HFFc6 (cell line): ENCODE results near the gene TDRD9. TPM values are rescaled to one million over a fixed set of nuclear protein-coding genes. Genes with fewer than 3 reads are reported as not detected.
"Not testable (repeated sequence)": the region's sequence is repeated elsewhere in the genome, so short reads cannot be mapped to it uniquely, and the experiment has no call there.

ENCODE experiments used
- DNase-seq: peaks from one replicate; pipeline ENCODE4 v3.0.0-alpha.2; 2018
- H3K27ac Mint-ChIP-seq: 2 replicates; pipeline ENCODE4 v1.8.0; 2020; ENCODE audit warnings: mild to moderate bottlenecking, mixed read lengths
- H3K27me3 Mint-ChIP-seq: 2 replicates; pipeline ENCODE4 v1.8.0; 2021; ENCODE audit warnings: mild to moderate bottlenecking, moderate library complexity, mixed read lengths; ENCODE audit not compliant: insufficient read depth
- H3K36me3 Mint-ChIP-seq: 2 replicates; pipeline ENCODE4 v1.8.0; 2021; ENCODE audit warnings: low read depth, mixed read lengths
- H3K4me1 Mint-ChIP-seq: 2 replicates; pipeline ENCODE4 v1.8.0; 2020; ENCODE audit warnings: low read depth, mixed read lengths
- H3K4me3 Mint-ChIP-seq: 2 replicates; pipeline ENCODE4 v1.8.0; 2020; ENCODE audit warnings: mild to moderate bottlenecking, moderate library complexity, mixed read lengths
- H3K9me3 Mint-ChIP-seq: 2 replicates; pipeline ENCODE4 v1.8.0; 2020; ENCODE audit warnings: mild to moderate bottlenecking, mixed read lengths
- CTCF ChIP-seq: fragments of 200-600 bp; sonication (generic); IDR thresholded peaks from 2 replicates; pipeline ENCODE4 v1.5.0; 2021; ENCODE audit warnings: antibody characterized with exemption, mild to moderate bottlenecking
- total RNA-seq, 6 experiments: library from RNA; stranded (reverse); fragmentation: NEBNext Ultra II Directional; extraction: Animal tissue kit (Norgen Biotek cat#: 25700); gene quantifications; 2 replicates in 1 of 6; 3 replicates in 5 of 6; pipeline ENCODE4 v1.2.3, GENCODE V29; 2021

The TDRD9 gene
- total RNA-seq, 6 experiments from 2014 or later: not detected

- Mint-ChIP-seq H3K4me1 (no peaks in the 10 kb centered on the region), H3K36me3 (no peaks in the 10 kb centered on the region), H3K9me3 (no peaks in the 10 kb centered on the region), H3K27me3 (peaks cover 25% of the 10 kb centered on the region), H3K4me3 (no peak overlapping the region), H3K27ac (no peak overlapping the region)
- DNase-seq: no peak
- peak; percentile 31; the same call in 1 of the 2 replicates for TF ChIP-seq CTCF
These were observed 41.7 kb upstream of the TDRD9 start for GRCh38 chr14:103886304-103887169.

GRCh38 chr14:103887170-103887501 lies 41.1 kb upstream of the TDRD9 start:
- H3K4me1 Mint-ChIP-seq: no peaks in the 10 kb centered on the region
- peaks cover 23% of the 10 kb centered on the region for H3K27me3 Mint-ChIP-seq
- no peaks in the 10 kb centered on the region for H3K9me3 Mint-ChIP-seq
- H3K4me3 Mint-ChIP-seq: no peak overlapping the region
- no peak for TF ChIP-seq CTCF
- H3K36me3 Mint-ChIP-seq: no peaks in the 10 kb centered on the region
- DNase-seq: no peak
- no peak overlapping the region for H3K27ac Mint-ChIP-seq

- Mint-ChIP-seq H3K4me3 (no peak overlapping the region), H3K36me3 (no peaks in the 10 kb centered on the region), H3K27me3 (peaks cover 20% of the 10 kb centered on the region), H3K9me3 (no peaks in the 10 kb centered on the region), H3K4me1 (no peaks in the 10 kb centered on the region), H3K27ac (no peak overlapping the region)
- no peak for TF ChIP-seq CTCF
- DNase-seq: no peak
These were observed 40.6 kb upstream of the TDRD9 start for GRCh38 chr14:103887557-103888115.

- not testable (repeated sequence) for H3K4me3 Mint-ChIP-seq, DNase-seq, H3K9me3 Mint-ChIP-seq, H3K36me3 Mint-ChIP-seq, H3K4me1 Mint-ChIP-seq, H3K27ac Mint-ChIP-seq
- H3K27me3 Mint-ChIP-seq: peaks cover 21% of the 10 kb centered on the region
These were observed 39.3 kb upstream of the TDRD9 start for GRCh38 chr14:103889002-103889312.

- H3K9me3 Mint-ChIP-seq: no peaks in the 10 kb centered on the region
- TF ChIP-seq CTCF: no peak
- peaks cover 18% of the 10 kb centered on the region for H3K27me3 Mint-ChIP-seq
- H3K4me3 Mint-ChIP-seq: no peak overlapping the region
- H3K36me3 Mint-ChIP-seq: no peaks in the 10 kb centered on the region
- H3K27ac Mint-ChIP-seq: no peak overlapping the region
- DNase-seq: no peak
- no peaks in the 10 kb centered on the region for H3K4me1 Mint-ChIP-seq
These were observed 38.8 kb upstream of the TDRD9 start for GRCh38 chr14:103889313-103890051.

- Mint-ChIP-seq H3K4me1 (no peaks in the 10 kb centered on the region), H3K27ac (no peak overlapping the region), H3K36me3 (no peaks in the 10 kb centered on the region), H3K4me3 (no peak overlapping the region), H3K9me3 (no peaks in the 10 kb centered on the region), H3K27me3 (peaks cover 17% of the 10 kb centered on the region)
- DNase-seq: no peak
- no peak for TF ChIP-seq CTCF
These were observed 38.2 kb upstream of the TDRD9 start for GRCh38 chr14:103890052-103890371.
